Stimulated activated naive B cell treated with anti-CD40 and anti-IgM and Interleukin-4, amounts not matched to agents 10 μg/mL and 1 μg/mL and 100 μg/mL, for 72 hours (primary cell): Measurements from ENCODE around the gene PRDM13.

Source experiments
- ATAC-seq, 2 donors: fragments of 150-1000 bp; cut with Tn5 transposase; replicated peaks; 2 replicates each; pipeline ENCODE4 v1.10.0; 2021; ENCODE audit warnings: moderate library complexity in 1 of 2
- DNase-seq: peaks from one replicate; pipeline ENCODE4 v3.0.0; 2021
- H3K27ac Mint-ChIP-seq: one replicate; pipeline ENCODE4 v1.8.0; 2022; ENCODE audit warnings: mild to moderate bottlenecking, mixed read lengths
- H3K27me3 Mint-ChIP-seq, 2 donors: one replicate each; pipeline ENCODE4 v1.8.0; 2022; ENCODE audit warnings: mixed read lengths in 2 of 2
- H3K36me3 Mint-ChIP-seq, 2 donors: one replicate each; pipeline ENCODE4 v1.8.0; 2022; ENCODE audit warnings: mixed read lengths in 2 of 2, mild to moderate bottlenecking in 1 of 2
- H3K4me1 Mint-ChIP-seq, 2 donors: one replicate each; pipeline ENCODE4 v1.8.0; 2022; ENCODE audit warnings: mixed read lengths in 2 of 2, mild to moderate bottlenecking in 1 of 2
- H3K4me3 Mint-ChIP-seq, 2 donors: one replicate each; pipeline ENCODE4 v1.8.0; 2022; ENCODE audit warnings: mild to moderate bottlenecking in 2 of 2, mixed read lengths in 2 of 2, moderate library complexity in 1 of 2
- H3K9me3 Mint-ChIP-seq, 2 donors: one replicate each; pipeline ENCODE4 v1.8.0; 2022; ENCODE audit warnings: mixed read lengths in 2 of 2, mild to moderate bottlenecking in 1 of 2

The PRDM13 gene

DNA sequence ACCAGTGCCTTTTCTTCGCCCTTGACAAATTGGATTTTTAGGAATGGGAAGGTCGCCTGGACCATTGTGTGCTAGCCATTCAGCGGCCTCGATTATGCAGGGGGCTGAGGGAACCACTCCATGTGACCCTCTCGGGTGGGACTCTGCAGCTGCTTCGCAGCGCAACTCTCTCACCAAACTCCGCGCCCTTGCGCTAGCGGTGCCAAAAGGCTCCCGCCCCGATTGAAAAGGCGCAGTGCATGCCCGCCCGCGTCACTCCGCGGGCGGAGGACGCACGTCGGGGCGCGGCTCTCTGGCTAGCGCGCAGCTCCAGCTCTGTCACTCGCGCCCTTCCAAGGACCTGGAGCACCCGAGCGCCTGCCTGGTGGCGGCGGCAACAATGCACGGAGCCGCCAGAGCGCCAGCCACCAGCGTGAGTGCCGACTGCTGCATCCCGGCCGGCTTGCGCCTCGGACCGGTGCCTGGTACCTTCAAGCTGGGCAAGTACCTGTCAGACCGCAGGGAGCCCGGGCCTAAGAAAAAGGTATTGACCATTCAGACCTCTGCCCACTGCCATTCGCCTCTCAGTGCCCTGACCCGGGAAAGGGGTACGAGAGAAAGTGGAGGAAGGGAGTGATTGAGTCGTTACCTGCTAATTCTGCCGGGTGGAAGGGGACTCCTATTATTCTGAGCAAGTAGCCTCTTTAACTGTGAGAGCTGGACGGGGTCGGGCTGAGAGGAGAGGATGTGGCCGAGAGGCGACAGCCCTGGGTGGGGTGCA, at the start of gene PRDM13:
TSS of gene PRDM13 (plus strand) at position 178 of the 760 bp plus-strand sequence. CDS start at position 380, 202 bp downstream.
- peaks cover 20 to 64% of the 10 kb centered on the region in 2 donors for H3K4me1 Mint-ChIP-seq

GRCh38 chr6:99559057-99559456, 47.6 kb upstream of the PRDM13 start:
- ATAC-seq (no peak), DNase-seq (no peak)
- peaks cover 26 to 45% of the 10 kb centered on the region in 2 donors for H3K36me3 Mint-ChIP-seq
- no peak overlapping the region for H3K27ac Mint-ChIP-seq
- H3K4me1 Mint-ChIP-seq: peaks cover 1 to 14% of the 10 kb centered on the region in 2 donors
- H3K9me3 Mint-ChIP-seq: no peaks in the 10 kb centered on the region
- H3K27me3 Mint-ChIP-seq: no peaks in the 10 kb centered on the region
- no peak overlapping the region for H3K4me3 Mint-ChIP-seq

More for the DNA sequence above, at the start of gene PRDM13:
- Mint-ChIP-seq H3K27me3 (peaks cover 66 to 91% of the 10 kb centered on the region in 2 donors), H3K27ac (peak within 1 kb of the TSS; percentile 81), H3K36me3 (peaks cover 0 to 6% of the 10 kb centered on the region in 2 donors), H3K9me3 (no peaks in the 10 kb centered on the region), H3K4me3 (peak within 1 kb of the TSS in 1 of 2 donors; percentile 39)
- ATAC-seq: no peak
- no peak for DNase-seq

DNA sequence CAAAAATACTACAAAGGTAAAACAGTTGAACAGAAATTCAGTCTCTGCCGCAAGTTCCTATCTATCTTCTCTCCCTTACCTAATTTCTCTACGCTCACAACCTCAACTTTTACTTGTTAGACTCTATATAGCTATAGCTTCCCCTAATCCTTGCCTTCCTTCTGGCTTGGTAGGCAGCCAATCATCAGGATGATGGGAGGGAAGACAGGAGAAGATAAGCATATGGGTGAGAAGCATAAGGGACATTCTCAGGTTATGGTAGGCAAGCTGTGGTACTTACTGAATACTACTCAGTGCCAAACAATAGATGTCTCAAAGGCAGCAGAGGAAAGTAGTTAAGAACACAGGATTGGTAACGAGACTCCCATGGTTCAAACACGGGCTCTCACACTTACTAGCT, 46.0 kb upstream of the PRDM13 start:
- Mint-ChIP-seq H3K36me3 (peaks cover 19 to 32% of the 10 kb centered on the region in 2 donors), H3K4me3 (no peak overlapping the region), H3K27ac (no peak overlapping the region), H3K27me3 (no peaks in the 10 kb centered on the region), H3K4me1 (peaks cover 1 to 22% of the 10 kb centered on the region in 2 donors), H3K9me3 (no peaks in the 10 kb centered on the region)
- DNase-seq: no peak
- ATAC-seq: no peak

DNA sequence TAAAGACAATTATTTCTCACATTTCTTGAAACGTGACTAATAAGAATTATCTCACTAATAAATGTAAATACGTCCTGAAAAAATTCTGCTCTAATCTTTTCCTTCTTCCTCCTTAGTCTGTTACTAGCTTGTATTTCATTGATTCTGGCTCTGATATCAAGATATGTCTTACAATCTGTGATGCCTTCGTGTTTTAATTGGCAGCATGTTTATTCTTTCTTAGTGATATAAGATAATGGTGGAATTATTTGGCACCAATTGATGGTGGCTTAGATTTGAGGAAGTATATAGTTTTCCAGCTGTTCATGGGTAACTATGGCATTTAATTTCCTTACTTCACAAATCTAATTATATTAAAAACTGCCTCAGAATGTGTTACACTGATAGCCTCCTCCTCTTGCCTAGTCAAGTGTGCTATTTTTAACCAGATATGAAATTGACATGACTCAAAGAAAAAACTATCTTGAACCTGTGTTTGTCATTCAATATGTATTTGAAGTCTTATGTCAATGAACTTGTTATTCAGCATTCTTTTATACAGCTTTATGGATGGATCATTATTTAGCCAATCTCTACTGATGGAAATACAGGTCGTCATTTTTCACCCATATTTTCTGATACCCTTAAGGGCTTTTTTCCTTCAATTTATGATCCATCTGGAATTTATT, 43.4 kb upstream of the PRDM13 start:
- no peak for DNase-seq
- Mint-ChIP-seq H3K9me3 (no peaks in the 10 kb centered on the region), H3K27ac (no peak overlapping the region), H3K27me3 (no peaks in the 10 kb centered on the region), H3K36me3 (peaks cover under 1 to 19% of the 10 kb centered on the region in 2 donors), H3K4me3 (no peak overlapping the region), H3K4me1 (peaks cover 8 to 35% of the 10 kb centered on the region in 2 donors)
- ATAC-seq: no peak

- Mint-ChIP-seq H3K27me3 (no peaks in the 10 kb centered on the region), H3K27ac (peak within 1 kb of the TSS; percentile 99), H3K36me3 (peaks cover 7 to 10% of the 10 kb centered on the region in 2 donors), H3K9me3 (no peaks in the 10 kb centered on the region), H3K4me3 (peak within 1 kb of the TSS; percentile 97 to 98), H3K4me1 (peaks cover 11 to 38% of the 10 kb centered on the region in 2 donors)
- ATAC-seq (peak; percentile 97 to 99), DNase-seq (peak; percentile 96)
Observed at GRCh38 chr6:99568103-99568933, 38.3 kb upstream of the PRDM13 start, which contains the start of gene CCNC. CCNC (minus strand) TSS chr6:99568660; CDS start chr6:99568527, 133 bp downstream.

DNA sequence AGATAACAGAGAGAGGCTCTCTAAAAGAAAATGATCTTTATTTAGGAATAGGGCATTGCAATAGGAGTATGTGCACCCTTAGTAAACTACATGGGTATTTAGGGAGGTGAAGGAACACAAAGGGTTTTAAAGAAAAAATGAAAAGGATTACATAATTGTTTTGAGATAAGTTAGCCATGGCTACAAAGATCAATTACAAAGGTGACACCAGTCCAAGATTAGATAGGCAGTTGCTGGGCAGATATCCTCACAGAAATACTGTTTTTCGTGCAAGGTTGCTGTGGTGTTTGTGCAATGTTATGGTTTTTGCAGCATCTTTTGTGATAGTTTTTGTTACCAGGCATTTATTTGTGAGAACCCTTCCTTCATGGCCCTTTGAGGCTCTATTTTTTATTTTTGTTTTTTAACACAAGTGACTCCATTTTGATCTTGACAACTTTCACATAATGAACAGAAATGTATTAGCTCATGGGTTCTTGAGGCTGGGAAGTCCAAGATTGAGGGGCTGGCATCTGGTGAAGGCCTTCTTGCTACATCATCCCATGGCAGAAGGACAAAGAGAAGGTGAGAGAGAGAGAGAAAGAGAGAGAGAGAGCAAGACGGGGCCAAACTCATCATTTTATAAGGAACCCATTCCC, 32.5 kb upstream of the PRDM13 start:
- Mint-ChIP-seq H3K4me3 (no peak overlapping the region), H3K36me3 (no peaks in the 10 kb centered on the region), H3K27ac (no peak overlapping the region), H3K27me3 (peaks cover 18 to 33% of the 10 kb centered on the region in 2 donors), H3K9me3 (no peaks in the 10 kb centered on the region), H3K4me1 (no peaks in the 10 kb centered on the region)
- ATAC-seq: no peak
- DNase-seq: no peak

- no peak overlapping the region for H3K27ac Mint-ChIP-seq
- ATAC-seq (no peak), DNase-seq (no peak)
- H3K36me3 Mint-ChIP-seq: no peaks in the 10 kb centered on the region
- no peaks in the 10 kb centered on the region for H3K9me3 Mint-ChIP-seq
- H3K27me3 Mint-ChIP-seq: peaks cover 22 to 41% of the 10 kb centered on the region in 2 donors
- H3K4me3 Mint-ChIP-seq: no peak overlapping the region
- no peaks in the 10 kb centered on the region for H3K4me1 Mint-ChIP-seq
Observed at GRCh38 chr6:99575544-99576227, 30.9 kb upstream of the PRDM13 start.

GRCh38 chr6:99579781-99580180, 26.9 kb upstream of the PRDM13 start:
- Mint-ChIP-seq H3K4me1 (no peaks in the 10 kb centered on the region), H3K27ac (no peak overlapping the region), H3K9me3 (no peaks in the 10 kb centered on the region), H3K4me3 (no peak overlapping the region), H3K36me3 (no peaks in the 10 kb centered on the region), H3K27me3 (peaks cover 40 to 46% of the 10 kb centered on the region in 2 donors)
- ATAC-seq (no peak), DNase-seq (no peak)

DNA sequence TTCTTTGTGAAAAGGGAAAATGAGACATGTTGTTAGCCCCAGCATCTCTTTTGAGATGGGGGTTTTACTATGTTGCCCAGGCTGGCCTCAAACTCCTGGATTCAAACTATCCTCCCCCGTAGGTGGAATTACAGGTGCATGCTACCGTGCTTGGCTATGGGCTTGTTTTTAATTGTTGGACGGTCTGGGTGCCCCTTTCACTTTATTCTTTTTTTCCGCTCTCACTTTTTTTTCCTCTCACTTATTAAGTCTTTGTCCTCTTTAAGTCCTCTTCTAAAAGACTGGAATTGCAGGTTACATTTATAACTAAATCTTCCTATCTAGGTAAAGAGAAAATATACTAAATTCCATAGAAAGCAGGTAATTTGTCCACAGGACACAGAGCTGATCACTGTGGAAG, 18.8 kb upstream of the PRDM13 start:
- DNase-seq (no peak), ATAC-seq (no peak)
- Mint-ChIP-seq H3K4me3 (no peak overlapping the region), H3K27ac (no peak overlapping the region), H3K27me3 (peaks cover 66 to 69% of the 10 kb centered on the region in 2 donors), H3K4me1 (peaks cover 13 to 35% of the 10 kb centered on the region in 2 donors), H3K36me3 (no peaks in the 10 kb centered on the region), H3K9me3 (no peaks in the 10 kb centered on the region)

DNA sequence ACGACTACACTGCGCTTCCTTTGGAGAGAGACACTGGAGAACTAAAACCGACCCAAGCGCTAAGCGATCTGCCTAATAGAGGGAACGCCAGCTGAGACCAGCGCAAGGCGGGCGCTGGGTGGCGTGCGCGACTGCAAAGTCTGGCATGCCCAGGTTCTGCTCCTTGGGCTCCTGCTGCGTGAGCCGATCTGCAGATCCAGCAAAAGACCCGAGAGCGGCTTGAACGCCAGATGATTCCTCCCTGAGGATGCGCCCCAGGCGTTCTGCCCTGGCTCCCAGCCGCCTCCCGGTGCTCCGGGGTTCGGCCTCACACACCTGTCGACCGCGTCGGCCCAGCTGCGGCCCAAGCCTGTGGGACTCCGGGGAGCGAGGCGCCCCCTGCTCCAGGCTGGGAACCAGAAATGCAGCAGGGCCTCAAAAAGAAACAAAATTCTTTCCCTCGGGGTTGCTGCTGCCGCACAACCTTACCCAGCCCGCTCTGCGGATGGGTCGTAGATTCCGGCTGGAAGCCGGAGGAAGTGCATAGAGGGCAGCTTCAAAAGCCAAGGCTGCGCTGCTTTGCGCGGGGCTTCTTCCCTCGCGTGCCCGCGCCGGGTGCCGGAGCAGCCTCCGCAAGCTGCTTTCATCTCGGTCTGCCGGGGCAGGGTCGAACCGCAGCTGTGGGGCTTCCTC, 17.9 kb upstream of the PRDM13 start:
- Mint-ChIP-seq H3K9me3 (no peaks in the 10 kb centered on the region), H3K4me1 (peaks cover 13 to 35% of the 10 kb centered on the region in 2 donors), H3K27ac (peak overlapping the region; percentile 51), H3K36me3 (no peaks in the 10 kb centered on the region), H3K4me3 (peak overlapping the region; percentile 89 to 90), H3K27me3 (peaks cover 63 to 72% of the 10 kb centered on the region in 2 donors)
- DNase-seq (peak; percentile 52), ATAC-seq (peak; percentile 91 to 92)

GRCh38 chr6:99589290-99589672, 17.4 kb upstream of the PRDM13 start:
- Mint-ChIP-seq H3K27me3 (peaks cover 63 to 76% of the 10 kb centered on the region in 2 donors), H3K27ac (peak overlapping the region; percentile 51), H3K4me1 (peaks cover 13 to 35% of the 10 kb centered on the region in 2 donors), H3K36me3 (no peaks in the 10 kb centered on the region), H3K4me3 (peak overlapping the region; percentile 89 to 90), H3K9me3 (no peaks in the 10 kb centered on the region)
- DNase-seq: no peak
- ATAC-seq: peak in 1 of 2 donors; percentile 36

- peak overlapping the region in 1 of 2 donors; percentile 25 for H3K4me3 Mint-ChIP-seq
- DNase-seq: no peak
- no peaks in the 10 kb centered on the region for H3K36me3 Mint-ChIP-seq
- no peak overlapping the region for H3K27ac Mint-ChIP-seq
- H3K27me3 Mint-ChIP-seq: peaks cover 67 to 79% of the 10 kb centered on the region in 2 donors
- peaks cover 13 to 35% of the 10 kb centered on the region in 2 donors for H3K4me1 Mint-ChIP-seq
- ATAC-seq: no peak
- H3K9me3 Mint-ChIP-seq: no peaks in the 10 kb centered on the region
Observed at GRCh38 chr6:99589907-99590493, 16.6 kb upstream of the PRDM13 start.
